Stimulated activated CD8-positive, alpha-beta memory T cell treated with anti-CD3 and anti-CD28 coated beads, Interleukin-7, amount 100 ng/mL, for 4 hours (primary cell): Measurements from ENCODE around the gene GALNT17.

ENCODE experiments used
- DNase-seq, 2 donors: peaks; one replicate each; pipeline ENCODE4 v3.0.0-alpha.2; 2020; ENCODE audit warnings: low read depth in 2 of 2

The GALNT17 gene

DNA sequence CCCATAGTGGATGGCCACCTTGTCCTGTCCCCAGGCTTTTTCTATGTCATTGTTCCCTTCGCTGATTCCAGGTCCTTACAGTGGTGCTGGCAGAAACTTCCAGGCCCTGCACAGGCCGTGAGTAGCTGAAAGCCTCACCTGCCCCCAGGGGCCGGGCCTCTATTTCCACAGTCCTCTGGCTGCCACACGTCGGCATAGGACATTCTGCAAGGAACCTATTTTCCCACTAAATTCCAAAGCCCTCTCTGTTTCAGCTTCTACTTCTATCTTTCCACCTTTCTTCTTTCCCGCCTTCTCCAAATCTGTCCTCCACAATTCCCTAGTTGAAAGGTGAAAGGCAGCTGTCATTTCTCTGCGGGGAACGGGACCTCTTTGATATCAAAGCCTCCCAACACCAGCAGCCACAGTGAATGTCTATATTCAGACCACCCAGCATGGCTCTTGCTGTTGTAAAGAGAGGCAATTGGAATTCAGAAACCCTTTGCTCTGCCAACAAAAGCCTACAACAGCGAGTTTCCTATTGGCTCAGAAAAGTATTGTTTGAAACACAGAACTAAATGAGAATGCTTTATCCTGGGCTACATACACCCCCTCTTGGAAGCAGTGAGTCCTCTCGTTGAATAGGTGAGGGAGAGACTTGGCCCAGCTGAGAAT lies 607.7 kb downstream of the GALNT17 start:
- DNase-seq = no peak

DNA sequence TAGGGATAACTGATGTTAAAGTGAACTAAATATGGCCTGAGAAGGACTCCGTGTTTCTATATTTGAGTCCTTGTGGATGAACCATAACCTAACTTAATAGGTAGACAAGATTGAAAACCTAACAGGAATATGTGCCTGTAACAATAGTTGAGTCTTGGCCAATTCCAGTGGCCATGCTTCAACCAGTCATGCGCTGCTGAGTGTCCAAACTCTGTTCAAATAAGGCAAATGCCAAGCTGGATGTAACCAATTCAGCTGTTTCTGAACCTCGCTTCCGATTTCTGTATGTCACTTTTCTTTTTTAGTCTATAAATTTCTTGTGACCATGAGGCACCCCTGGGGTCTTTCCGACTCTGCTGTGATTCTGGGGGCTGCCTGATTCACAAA lies 608.2 kb downstream of the GALNT17 start:
- no peak for DNase-seq

DNA sequence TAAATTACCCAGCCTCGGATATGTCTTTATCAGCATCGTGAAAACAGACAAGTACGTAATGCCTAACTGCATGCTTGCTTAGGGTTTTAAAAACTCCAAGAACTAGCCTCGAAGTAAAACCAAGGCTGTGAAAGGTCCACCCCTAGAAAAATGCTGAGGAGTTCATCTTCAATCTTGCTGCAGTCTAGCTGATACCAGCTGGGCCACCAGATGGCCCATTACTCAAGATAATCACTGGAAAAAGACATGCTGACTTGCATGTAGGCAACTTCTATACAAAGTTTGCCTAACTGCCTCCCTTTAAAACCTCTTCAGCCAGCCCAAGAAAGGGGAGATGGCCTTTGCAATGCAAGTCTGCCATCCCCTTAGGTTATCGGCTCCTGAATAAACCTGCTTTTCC lies 614.1 kb downstream of the GALNT17 start:
- no peak for DNase-seq

DNA sequence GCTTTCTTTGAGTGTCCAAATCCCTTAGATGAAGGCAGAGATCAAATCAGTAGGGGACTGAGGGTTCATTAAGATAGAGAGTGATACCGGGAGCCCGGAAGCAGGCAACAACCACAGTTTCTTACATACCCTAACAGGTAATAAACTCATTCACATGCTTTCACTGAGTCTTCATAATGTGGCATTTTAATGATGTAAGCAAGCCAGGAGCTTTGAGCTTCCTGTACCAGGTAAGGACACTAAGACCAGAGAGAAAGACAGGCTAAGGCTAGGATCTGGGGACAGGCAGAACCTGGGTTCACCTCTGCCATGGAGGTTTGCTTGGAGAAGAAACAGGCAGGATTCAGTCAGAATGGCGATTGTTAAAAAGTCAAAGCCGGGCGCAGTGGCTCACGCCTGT lies 618.3 kb downstream of the GALNT17 start:
- DNase-seq = no peak

DNA sequence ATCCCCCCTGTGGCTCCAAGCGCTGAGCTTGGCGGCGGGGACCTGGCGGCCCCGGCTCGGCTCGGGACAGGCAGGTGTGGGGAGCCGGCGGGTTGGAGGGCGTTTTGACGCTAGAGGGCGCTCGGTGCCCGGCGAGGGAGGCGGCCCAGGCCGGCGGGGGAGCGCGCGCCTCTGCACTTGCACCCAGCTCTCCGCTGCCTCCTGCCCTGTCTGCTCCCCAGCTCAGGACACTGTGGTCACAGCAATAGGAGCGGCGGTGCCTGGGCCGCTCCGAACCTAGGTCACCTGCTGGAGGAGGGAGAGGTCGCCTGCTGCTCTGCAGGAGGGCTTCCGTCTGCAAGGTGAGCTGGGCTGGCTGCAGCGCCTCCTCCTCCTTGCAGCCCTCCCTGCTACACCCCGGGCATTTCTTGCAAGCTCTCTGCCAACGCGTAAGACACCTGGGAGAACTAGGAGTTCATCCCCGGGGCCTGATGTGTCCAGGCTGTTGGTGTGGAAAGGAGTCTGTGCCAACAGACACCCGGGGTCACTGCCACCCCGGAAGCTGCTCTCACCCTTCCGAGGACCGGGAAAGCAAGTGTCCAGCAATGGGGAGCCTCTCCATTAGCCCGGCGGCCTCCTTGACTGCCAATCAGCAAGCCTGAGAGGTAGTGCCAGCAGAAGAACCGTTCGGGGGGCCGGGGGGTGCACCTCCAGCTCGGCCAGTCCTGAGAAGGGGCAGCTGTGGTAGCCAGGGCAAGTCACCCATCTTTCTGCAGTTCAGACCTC lies 620.4 kb downstream of the GALNT17 start:
- no peak for DNase-seq

DNA sequence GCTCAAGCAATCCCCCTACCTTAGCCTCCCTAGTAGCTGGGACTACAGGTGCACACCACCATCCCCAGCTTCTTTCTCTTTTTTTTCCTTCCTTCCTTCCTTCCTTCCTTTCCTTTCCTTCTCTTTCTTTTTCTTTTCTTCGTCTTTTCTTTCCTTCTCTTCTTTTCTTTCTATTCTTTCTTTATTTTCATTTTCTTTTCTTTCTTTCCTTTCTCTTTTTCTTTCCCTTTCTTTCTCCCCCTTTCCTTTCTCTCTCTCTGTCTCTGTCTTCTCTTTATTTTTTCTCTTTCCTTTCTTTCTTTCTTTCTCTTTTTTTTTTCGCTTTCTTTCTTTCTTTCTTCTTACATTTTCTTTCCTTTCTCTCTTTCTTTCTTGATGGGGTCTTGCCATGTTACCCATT lies 621.3 kb downstream of the GALNT17 start:
- no peak for DNase-seq

DNA sequence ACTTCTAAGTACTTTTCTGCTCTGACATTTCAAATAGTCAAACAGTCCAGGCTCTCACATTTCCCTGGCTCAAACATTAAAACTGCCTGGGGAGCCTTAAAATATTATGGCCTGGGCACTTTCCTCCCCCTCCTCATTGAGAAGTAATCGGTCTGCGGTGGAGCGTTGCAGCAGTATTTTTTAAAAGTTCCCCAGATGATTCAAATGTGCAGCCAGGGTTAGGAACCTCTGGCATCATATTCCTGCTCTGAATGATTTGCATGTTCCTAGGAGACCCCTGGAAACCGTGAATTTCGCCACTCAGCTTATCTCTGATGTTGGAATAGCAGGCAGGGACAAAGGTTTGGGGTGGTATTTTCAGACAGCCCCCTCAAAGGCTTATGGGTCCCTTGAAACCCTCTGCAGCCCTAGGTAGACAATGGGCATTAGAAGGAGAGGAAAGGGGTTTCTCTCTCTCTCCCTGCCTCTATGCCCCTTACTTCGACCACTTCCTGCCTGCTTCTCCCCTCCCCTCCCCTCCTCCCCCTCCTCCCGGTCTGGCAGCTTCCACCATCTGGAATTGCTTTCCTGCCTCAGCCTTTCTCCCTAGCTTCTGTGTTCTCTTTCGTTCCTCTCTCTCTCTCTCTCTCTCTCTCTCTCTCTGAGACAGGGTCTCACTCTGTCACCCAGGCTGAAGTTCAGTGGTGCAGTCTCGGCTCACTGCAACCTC lies 622.2 kb downstream of the GALNT17 start:
- no peak for DNase-seq

DNA sequence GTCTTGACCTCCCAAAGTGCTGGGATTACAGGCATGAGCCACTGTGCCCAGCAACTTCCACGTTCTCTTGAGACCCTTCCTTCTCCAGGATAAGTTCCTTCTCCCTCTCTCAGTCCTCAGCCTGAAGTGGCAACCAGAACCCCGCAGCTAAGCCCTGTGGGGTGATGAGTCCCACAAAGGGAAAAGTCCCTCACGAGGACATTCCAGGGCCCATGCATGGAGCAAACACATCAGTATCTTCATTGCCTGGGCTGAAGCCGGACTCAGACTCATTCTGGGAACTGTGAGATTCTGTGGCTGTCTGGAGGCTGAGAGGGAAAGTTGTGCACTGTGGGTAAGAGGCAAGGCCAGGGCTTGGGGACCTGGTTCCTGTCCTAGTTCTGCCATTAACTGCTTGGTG lies 622.9 kb downstream of the GALNT17 start:
- DNase-seq = no peak

DNA sequence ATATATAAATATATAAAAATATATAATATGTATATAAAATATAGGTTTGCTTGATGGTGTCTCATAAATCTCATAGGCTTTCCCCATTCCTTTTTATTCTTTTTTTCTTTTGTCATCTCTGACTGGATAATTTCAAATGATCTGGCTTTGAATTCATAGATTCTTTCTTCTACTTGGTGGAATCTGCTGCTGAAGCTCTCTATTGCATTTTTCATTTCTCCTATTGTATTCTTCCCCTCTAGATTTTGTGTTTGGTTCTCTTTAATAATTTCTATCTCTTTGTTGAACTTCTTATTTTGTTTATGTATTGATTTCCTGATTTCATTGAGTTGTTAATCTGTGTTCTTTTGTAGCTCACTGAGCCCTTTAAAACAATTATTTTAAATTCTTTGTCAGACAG lies 629.4 kb downstream of the GALNT17 start:
- no peak for DNase-seq
